Endothelial cell of umbilical vein (primary cell): Measurements from ENCODE around the gene LARGE1.

Source experiments
- CTCF ChIP-seq, 2 donors: IDR thresholded peaks; 1 replicate in 1 of 2; 2 replicates in 1 of 2; pipeline ENCODE4 v1.5.1; 2011; ENCODE audit warnings: low read length in 2 of 2, mild to moderate bottlenecking in 2 of 2, moderate library complexity in 2 of 2, control low read depth in 1 of 2, inconsistent platforms in 1 of 2, low read depth in 1 of 2; ENCODE audit not compliant: insufficient read depth in 1 of 2; ENCODE audit errors: extremely low read depth in 1 of 2
- EZH2 ChIP-seq: IDR thresholded peaks from 2 replicates; pipeline ENCODE4 v1.6.1; 2012; ENCODE audit warnings: borderline replicate concordance, low read depth, mild to moderate bottlenecking, moderate library complexity, low read length, inconsistent platforms; ENCODE audit not compliant: severe bottlenecking
- JUN ChIP-seq: IDR thresholded peaks from 2 replicates; pipeline ENCODE4 v1.6.1; 2011; ENCODE audit warnings: borderline replicate concordance, low read depth; ENCODE audit not compliant: insufficient read length, insufficient read depth
- MAX ChIP-seq: IDR thresholded peaks from 2 replicates; pipeline ENCODE4 v1.6.1; 2011; ENCODE audit not compliant: insufficient read depth, insufficient read length
- POLR2A ChIP-seq: IDR thresholded peaks from 2 replicates; pipeline ENCODE4 v1.6.1; 2012; ENCODE audit warnings: low read depth, mild to moderate bottlenecking, control low read depth, low read length

- no peak for TF ChIP-seq JUN
- no peak for TF ChIP-seq CTCF (IDR thresholded peaks at IDR 0.05; ENCODE audit: extremely low read depth in 1 of 2, insufficient read depth in 1 of 2, low read depth in 1 of 2, low read length in 2 of 2)
- TF ChIP-seq MAX: no peak
- no peak for TF ChIP-seq EZH2
- TF ChIP-seq POLR2A: no peak
Measured at GRCh38 chr22:33678523-33678922, 241.8 kb downstream of the LARGE1 start.
